ENCODE measurements around the gene R3HDM2. TPM values are rescaled to one million over a fixed set of nuclear protein-coding genes. Genes with fewer than 3 reads are reported as not detected.

Gene R3HDM2
- total and polyA plus RNA-seq, 2 donors (not counting 1 experiment from before 2014, with no cell fraction given): 104 to 129 TPM

DNA sequence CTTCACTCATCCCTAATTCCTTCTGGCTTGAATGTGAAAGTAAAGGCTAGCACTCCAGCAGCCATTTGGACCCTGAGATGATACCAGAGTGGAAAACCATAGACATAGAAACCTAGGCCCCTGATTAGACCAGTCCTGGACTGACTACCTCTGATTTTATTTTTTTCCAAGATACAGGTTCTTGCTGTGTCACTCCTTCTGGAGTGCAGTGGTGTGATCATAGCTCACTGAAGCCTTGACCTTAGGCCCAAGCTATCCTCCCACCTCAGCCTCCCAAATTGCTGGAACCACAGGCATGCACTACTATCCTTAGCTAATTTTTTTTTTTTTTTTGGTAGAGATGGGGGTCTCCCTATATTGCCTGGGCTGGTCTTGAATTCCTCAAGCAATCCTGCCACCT lies 105.4 kb downstream of the R3HDM2 start:
- no peaks in the 10 kb centered on the region for H3K9me3 ChIP-seq (ENCODE audit: control extremely low read depth in 1 of 3, control insufficient read depth in 2 of 3, insufficient read depth in 1 of 3, low read length in 2 of 3)
- ATAC-seq (ENCODE audit: low read depth) (no peak), DNase-seq (no peak)
- ChIA-PET CTCF (no interaction called here), POLR2A (no interaction called here)
- Mint-ChIP-seq H3K27ac (no peak overlapping the region), H3K4me3 (no peak overlapping the region), H3K4me1 (peaks cover 5% of the 10 kb centered on the region), H3K27me3 (no peaks in the 10 kb centered on the region), H3K9me3 (ENCODE audit: insufficient read depth) (no peaks in the 10 kb centered on the region)
- H3K9ac ChIP-seq (ENCODE audit: low read length): no peak overlapping the region
- H3K36me3 ChIP-seq (replicated peaks in 1 of 2; ENCODE audit: control extremely low read depth in 1 of 2, control insufficient read depth in 1 of 2, extremely low read depth in 1 of 2, insufficient read depth in 2 of 2, low read length in 1 of 2): peaks cover 3 to 19% of the 10 kb centered on the region in 2 experiments
- H4K20me1 ChIP-seq (ENCODE audit: control insufficient read depth, insufficient read depth, low read length, poor library complexity, severe bottlenecking): peaks cover 5% of the 10 kb centered on the region
- intact Hi-C loops (cut with micrococcal nuclease): no loop called here
- no peak overlapping the region for H3K27ac ChIP-seq (ENCODE audit: low read length in 2 of 2)
- no peak overlapping the region for H3K4me3 ChIP-seq (ENCODE audit: control extremely low read depth in 1 of 5, extremely low read depth in 1 of 5, insufficient read depth in 1 of 5, low read depth in 2 of 5, low read length in 4 of 5)
- H3K27me3 ChIP-seq (replicated peaks in 1 of 4; ENCODE audit: control extremely low read depth in 1 of 4, control insufficient read depth in 3 of 4, insufficient read depth in 4 of 4, low read length in 3 of 4): no peaks in the 10 kb centered on the region
- H3K4me1 ChIP-seq (ENCODE audit: control insufficient read depth in 2 of 2, insufficient read depth in 2 of 2, low read length in 2 of 2): no peaks in the 10 kb centered on the region
- no peak for TF ChIP-seq EZH2 (IDR thresholded peaks at IDR 0.05; ENCODE audit: borderline replicate concordance, insufficient read depth, low read depth, low read length, poor library complexity, severe bottlenecking)
- TF ChIP-seq, protein P1, sequence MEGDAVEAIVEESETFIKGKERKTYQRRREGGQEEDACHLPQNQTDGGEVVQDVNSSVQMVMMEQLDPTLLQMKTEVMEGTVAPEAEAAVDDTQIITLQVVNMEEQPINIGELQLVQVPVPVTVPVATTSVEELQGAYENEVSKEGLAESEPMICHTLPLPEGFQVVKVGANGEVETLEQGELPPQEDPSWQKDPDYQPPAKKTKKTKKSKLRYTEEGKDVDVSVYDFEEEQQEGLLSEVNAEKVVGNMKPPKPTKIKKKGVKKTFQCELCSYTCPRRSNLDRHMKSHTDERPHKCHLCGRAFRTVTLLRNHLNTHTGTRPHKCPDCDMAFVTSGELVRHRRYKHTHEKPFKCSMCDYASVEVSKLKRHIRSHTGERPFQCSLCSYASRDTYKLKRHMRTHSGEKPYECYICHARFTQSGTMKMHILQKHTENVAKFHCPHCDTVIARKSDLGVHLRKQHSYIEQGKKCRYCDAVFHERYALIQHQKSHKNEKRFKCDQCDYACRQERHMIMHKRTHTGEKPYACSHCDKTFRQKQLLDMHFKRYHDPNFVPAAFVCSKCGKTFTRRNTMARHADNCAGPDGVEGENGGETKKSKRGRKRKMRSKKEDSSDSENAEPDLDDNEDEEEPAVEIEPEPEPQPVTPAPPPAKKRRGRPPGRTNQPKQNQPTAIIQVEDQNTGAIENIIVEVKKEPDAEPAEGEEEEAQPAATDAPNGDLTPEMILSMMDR (IDR thresholded peaks at IDR 0.05): no peak
- peaks cover 18% of the 10 kb centered on the region for H3K79me2 ChIP-seq (ENCODE audit: control insufficient read depth, insufficient read depth, low read length)
- H3K4me2 ChIP-seq (replicated peaks; ENCODE audit: low read depth, low read length, poor library complexity, severe bottlenecking): no peak overlapping the region
- H2AFZ ChIP-seq (ENCODE audit: insufficient read depth, low read depth, low read length, poor library complexity, severe bottlenecking): no peak overlapping the region

DNA sequence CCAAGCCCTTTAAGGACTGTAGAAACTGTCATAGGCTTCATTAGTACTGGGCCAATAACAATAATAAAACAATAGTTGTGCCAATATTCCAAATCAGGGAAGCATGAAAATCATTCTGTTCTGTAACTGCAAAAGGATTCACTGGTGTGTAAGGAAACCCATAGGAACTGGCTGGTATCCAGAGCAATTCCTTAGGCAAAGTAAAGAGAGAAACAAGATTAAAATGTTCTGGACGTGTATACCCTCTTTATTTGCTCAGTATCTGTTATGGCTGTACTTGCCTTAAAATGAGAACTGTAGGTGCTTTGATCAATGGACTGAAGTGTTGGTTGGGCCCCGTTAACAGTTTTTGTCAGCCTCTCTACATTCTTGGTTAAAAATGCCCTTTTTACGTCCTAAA lies 107.4 kb downstream of the R3HDM2 start:
- ATAC-seq (ENCODE audit: low read depth) (no peak), DNase-seq (no peak)
- Histone ChIP-seq H3K9me3 (ENCODE audit: control extremely low read depth in 1 of 3, control insufficient read depth in 2 of 3, insufficient read depth in 1 of 3, low read length in 2 of 3) (no peaks in the 10 kb centered on the region), H3K27me3 (replicated peaks in 1 of 4; ENCODE audit: control extremely low read depth in 1 of 4, control insufficient read depth in 3 of 4, insufficient read depth in 4 of 4, low read length in 3 of 4) (no peaks in the 10 kb centered on the region), H3K27ac (ENCODE audit: low read length in 2 of 2) (no peak overlapping the region), H3K9ac (ENCODE audit: low read length) (no peak overlapping the region), H2AFZ (ENCODE audit: insufficient read depth, low read depth, low read length, poor library complexity, severe bottlenecking) (no peak overlapping the region), H3K79me2 (ENCODE audit: control insufficient read depth, insufficient read depth, low read length) (peaks cover 27% of the 10 kb centered on the region), H3K36me3 (replicated peaks in 1 of 2; ENCODE audit: control extremely low read depth in 1 of 2, control insufficient read depth in 1 of 2, extremely low read depth in 1 of 2, insufficient read depth in 2 of 2, low read length in 1 of 2) (peaks cover 1 to 11% of the 10 kb centered on the region in 2 experiments), H4K20me1 (ENCODE audit: control insufficient read depth, insufficient read depth, low read length, poor library complexity, severe bottlenecking) (peaks cover 5% of the 10 kb centered on the region), H3K4me1 (ENCODE audit: control insufficient read depth in 2 of 2, insufficient read depth in 2 of 2, low read length in 2 of 2) (no peaks in the 10 kb centered on the region), H3K4me2 (replicated peaks; ENCODE audit: low read depth, low read length, poor library complexity, severe bottlenecking) (no peak overlapping the region), H3K4me3 (ENCODE audit: control extremely low read depth in 1 of 5, extremely low read depth in 1 of 5, insufficient read depth in 1 of 5, low read depth in 2 of 5, low read length in 4 of 5) (no peak overlapping the region)
- Mint-ChIP-seq H3K4me1 (peaks cover 5% of the 10 kb centered on the region), H3K27me3 (no peaks in the 10 kb centered on the region), H3K27ac (no peak overlapping the region), H3K4me3 (no peak overlapping the region), H3K9me3 (ENCODE audit: insufficient read depth) (no peaks in the 10 kb centered on the region)
- intact Hi-C loops (cut with micrococcal nuclease): no loop called here
- POLR2A ChIA-PET: no interaction called here
- CTCF ChIA-PET: no interaction called here
- WGBS (ENCODE audit: insufficient coverage): 71% methylated on average over 1 of the region's 3 CpGs
- TF ChIP-seq, protein P1 (IDR thresholded peaks at IDR 0.05): no peak
- no peak for TF ChIP-seq EZH2 (IDR thresholded peaks at IDR 0.05; ENCODE audit: borderline replicate concordance, insufficient read depth, low read depth, low read length, poor library complexity, severe bottlenecking)

Measured in B cell (primary cell).